Upper lobe of left lung (tissue), 4 donors: Measurements from ENCODE around the gene LONP1.

Source experiments
- CTCF ChIP-seq, 6 experiments: fragments of 450-650 bp in 4 of 6; fragments of 200-600 bp in 2 of 6; sonication (generic) in 2 of 6; IDR thresholded peaks; one replicate each; pipeline ENCODE4 v1.5.1; 2016 to 2019; ENCODE audit warnings: antibody characterized with exemption in 6 of 6
- EP300 ChIP-seq, 4 donors: sonication (generic); formaldehyde crosslinking; IDR thresholded peaks; one replicate each; pipeline ENCODE4 v1.5.1; 2017; ENCODE audit warnings: antibody characterized with exemption in 4 of 4, control low read depth in 2 of 4
- POLR2A ChIP-seq, 4 donors: fragments of 450-650 bp; IDR thresholded peaks; one replicate each; pipeline ENCODE4 v1.5.1; 2016 to 2017; ENCODE audit warnings: antibody characterized with exemption in 4 of 4, mild to moderate bottlenecking in 2 of 4
- POLR2AphosphoS5 ChIP-seq, 2 donors: sonication (generic); formaldehyde crosslinking; IDR thresholded peaks; one replicate each; pipeline ENCODE4 v1.5.1; 2017; ENCODE audit warnings: antibody characterized with exemption in 2 of 2

GRCh38 chr19:5719961-5720790 lies at the start of gene LONP1, which contains the start of gene CATSPERD:
- TF ChIP-seq CTCF (IDR thresholded peaks at IDR 0.05): peak; percentile 86 to 98 (median 96)
- TF ChIP-seq POLR2AphosphoS5 (IDR thresholded peaks at IDR 0.05): peak; percentile 95 to 97
- TF ChIP-seq POLR2A (IDR thresholded peaks at IDR 0.05): peak in 2 of 4 donors; percentile 81 to 87
- TF ChIP-seq EP300 (IDR thresholded peaks at IDR 0.05): peak in 1 of 4 donors; percentile 93
